GM18861 (cell line): ENCODE data around the gene TFPI2.

ENCODE experiments used
- ATAC-seq: cut with Tn5 transposase; IDR thresholded peaks from one replicate; pipeline ENCODE4 v1.9.1; 2021; ENCODE audit not compliant: unreplicated experiment

Gene TFPI2

GRCh38 chr7:93910076-93910994, 19.8 kb upstream of the TFPI2 start:
- no peak for ATAC-seq

- no peak for ATAC-seq
Observed at GRCh38 chr7:93906267-93906666, 15.7 kb upstream of the TFPI2 start, which contains the start of gene GNGT1. GNGT1 (plus strand) TSS chr7:93906567; CDS start chr7:93906747, 180 bp downstream.

- ATAC-seq: no peak
Observed at GRCh38 chr7:93902777-93903423, 12.3 kb upstream of the TFPI2 start.

GRCh38 chr7:93897680-93898079, 7.1 kb upstream of the TFPI2 start:
- ATAC-seq: no peak

GRCh38 chr7:93895859-93896600, 5.5 kb upstream of the TFPI2 start:
- no peak for ATAC-seq

GRCh38 chr7:93894966-93895640, 4.5 kb upstream of the TFPI2 start:
- ATAC-seq: no peak

- no peak for ATAC-seq
Observed at GRCh38 chr7:93894426-93894825, 3.9 kb upstream of the TFPI2 start.

GRCh38 chr7:93890041-93890463, 501 bp downstream of the TFPI2 start:
- peak; percentile 43 for ATAC-seq

GRCh38 chr7:93889261-93889660, 1.3 kb downstream of the TFPI2 start:
- ATAC-seq: no peak

- ATAC-seq: no peak
Observed at GRCh38 chr7:93884541-93884940, 6.0 kb downstream of the TFPI2 start.

GRCh38 chr7:93883917-93884345, 6.6 kb downstream of the TFPI2 start:
- ATAC-seq: no peak

- ATAC-seq: no peak
Observed at GRCh38 chr7:93883078-93883916, 7.3 kb downstream of the TFPI2 start.

- ATAC-seq: no peak
Observed at GRCh38 chr7:93882468-93882867, 8.1 kb downstream of the TFPI2 start.

GRCh38 chr7:93879356-93879755, 11.2 kb downstream of the TFPI2 start:
- ATAC-seq: no peak

- ATAC-seq: no peak
Observed at GRCh38 chr7:93877742-93878141, 12.8 kb downstream of the TFPI2 start.

- ATAC-seq: no peak
Observed at GRCh38 chr7:93873998-93874574, 16.5 kb downstream of the TFPI2 start.

- ATAC-seq: no peak
Observed at GRCh38 chr7:93866886-93867285, 23.7 kb downstream of the TFPI2 start.

GRCh38 chr7:93862651-93863050, 27.9 kb downstream of the TFPI2 start:
- no peak for ATAC-seq

- ATAC-seq: peak; percentile 68
Observed at GRCh38 chr7:93861325-93861949, 29.1 kb downstream of the TFPI2 start.
